IPS DF 6.9 (cell line): ENCODE results near the gene LMF1.

Experiments
- DNase-seq: peaks from one replicate; pipeline ENCODE4 v3.0.0-alpha.2; 2013; ENCODE audit warnings: low read depth, low spot score
- H3K27ac ChIP-seq: one replicate; pipeline ENCODE4 v1.5.1; 2013; ENCODE audit warnings: low read length, control low read depth
- H3K27me3 ChIP-seq: 2 replicates; pipeline ENCODE4 v1.6.1; 2013; ENCODE audit warnings: mild to moderate bottlenecking, low read length; ENCODE audit not compliant: control insufficient read depth, insufficient read depth
- H3K36me3 ChIP-seq: 2 replicates; pipeline ENCODE4 v1.6.1; 2013; ENCODE audit warnings: low read length; ENCODE audit not compliant: control insufficient read depth, insufficient read depth
- H3K4me1 ChIP-seq: 2 replicates; pipeline ENCODE4 v1.6.1; 2013; ENCODE audit warnings: low read length; ENCODE audit not compliant: control insufficient read depth, insufficient read depth
- H3K4me3 ChIP-seq: 2 replicates; pipeline ENCODE4 v1.5.1; 2013; ENCODE audit warnings: mild to moderate bottlenecking, low read length
- H3K9me3 ChIP-seq: 2 replicates; pipeline ENCODE4 v1.6.1; 2013; ENCODE audit warnings: low read length, inconsistent platforms; ENCODE audit not compliant: control insufficient read depth, insufficient read depth
- WGBS: extraction: QIAGEN DNeasy Blood & Tissue Kit; methylation state at CpG from one replicate; pipeline ENCODE4 v1.1.7; 2013; ENCODE audit warnings: mixed read lengths, missing lambda C conversion rate; ENCODE audit not compliant: insufficient read length, insufficient coverage; 5-methylcytosine and 5-hydroxymethylcytosine counted together

LMF1 gene

DNA sequence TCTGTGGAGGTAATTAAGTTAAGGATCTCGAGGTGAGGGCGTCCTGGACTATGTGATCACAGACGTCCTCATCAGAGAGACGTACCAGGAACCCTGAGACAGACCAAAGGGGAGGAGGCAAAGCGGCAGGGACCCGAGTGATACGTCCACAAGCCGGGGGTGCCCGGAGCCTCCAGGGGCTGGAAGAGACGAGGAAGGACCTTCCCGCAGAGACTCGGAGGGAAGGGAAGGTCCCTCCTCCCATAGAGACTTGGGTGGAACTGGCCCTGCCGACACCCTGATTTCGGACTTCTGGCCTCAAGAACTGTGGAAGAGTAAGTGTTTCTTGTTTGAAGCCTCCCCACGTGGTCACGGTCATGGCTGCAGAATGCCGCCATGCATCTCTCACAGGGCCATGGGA is 30.8 kb downstream of the LMF1 start:
- Histone ChIP-seq H3K9me3 (no peaks in the 10 kb centered on the region), H3K27me3 (no peaks in the 10 kb centered on the region), H3K4me1 (no peaks in the 10 kb centered on the region; the same call in 1 of the 2 replicates), H3K4me3 (no peak overlapping the region), H3K27ac (no peak overlapping the region), H3K36me3 (no peaks in the 10 kb centered on the region)
- DNase-seq = no peak
- no CpG with 5 or more reads among the region's 17 CpGs for WGBS

DNA sequence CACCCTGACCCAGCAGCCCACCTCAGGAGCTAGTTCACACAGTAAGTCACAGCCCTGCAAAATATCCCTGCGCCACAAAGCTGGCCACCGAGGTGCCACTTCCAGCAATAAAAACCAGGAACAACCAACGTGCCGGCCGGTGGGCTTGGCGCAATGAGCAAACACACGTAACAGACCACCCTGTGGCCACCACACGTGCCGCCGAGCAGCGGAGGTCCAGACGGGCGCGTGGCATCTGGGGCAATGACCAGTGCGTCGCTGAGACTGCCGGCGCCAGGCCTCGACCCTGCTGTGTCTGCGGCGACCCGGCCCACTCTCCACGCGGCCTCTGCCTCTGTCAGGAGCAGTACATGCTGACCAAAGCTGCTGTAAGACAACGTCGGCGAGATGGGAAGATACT is 31.5 kb downstream of the LMF1 start:
- Histone ChIP-seq H3K4me3 (no peak overlapping the region), H3K36me3 (no peaks in the 10 kb centered on the region), H3K27ac (no peak overlapping the region), H3K4me1 (no peaks in the 10 kb centered on the region; the same call in 1 of the 2 replicates), H3K9me3 (no peaks in the 10 kb centered on the region), H3K27me3 (no peaks in the 10 kb centered on the region)
- no peak for DNase-seq
- no CpG with 5 or more reads among the region's 27 CpGs for WGBS

DNA sequence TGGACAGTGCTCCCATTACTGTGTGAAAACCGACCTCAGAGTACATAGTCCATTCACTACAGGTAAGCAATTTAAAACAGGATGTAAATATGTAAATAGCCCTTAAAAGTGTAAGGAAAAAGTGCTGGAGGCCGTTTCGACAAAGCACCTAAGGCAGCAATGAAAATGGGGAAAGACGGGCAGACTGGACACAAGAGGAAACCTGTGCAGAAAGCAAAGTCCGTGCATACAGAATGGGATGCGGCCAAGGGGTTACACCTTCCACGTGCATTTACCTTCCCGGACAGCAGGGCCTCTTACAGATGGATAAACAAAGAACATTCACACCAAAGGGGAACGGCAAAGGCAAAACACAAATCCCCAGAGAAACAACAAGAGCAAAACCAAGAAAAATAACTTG is 32.0 kb downstream of the LMF1 start:
- WGBS = no CpG with 5 or more reads among the region's 9 CpGs
- H3K4me1 ChIP-seq = no peaks in the 10 kb centered on the region; the same call in 1 of the 2 replicates
- no peaks in the 10 kb centered on the region for H3K36me3 ChIP-seq
- H3K27me3 ChIP-seq = no peaks in the 10 kb centered on the region
- no peaks in the 10 kb centered on the region for H3K9me3 ChIP-seq
- no peak overlapping the region for H3K4me3 ChIP-seq
- H3K27ac ChIP-seq = no peak overlapping the region
- DNase-seq = no peak

DNA sequence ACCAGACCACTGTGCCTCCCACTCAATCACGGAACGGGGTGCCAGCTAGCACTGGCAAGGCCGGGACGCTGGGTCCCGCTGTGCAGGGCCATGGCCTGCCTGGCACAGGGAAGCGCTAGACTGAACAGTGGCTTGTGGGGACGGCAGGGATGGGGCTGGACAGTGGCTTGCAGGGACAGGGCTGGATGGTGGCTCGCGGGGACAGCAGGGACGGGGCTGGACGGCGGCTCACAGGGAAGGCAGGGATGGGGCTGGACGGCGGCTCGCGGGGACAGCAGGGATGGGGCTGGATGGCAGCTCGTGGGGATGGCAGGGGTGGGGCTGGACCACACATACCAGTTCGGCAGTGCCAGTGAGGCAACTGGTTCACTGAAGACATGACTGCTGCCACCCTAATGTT is 32.6 kb downstream of the LMF1 start:
- Histone ChIP-seq H3K27me3 (no peaks in the 10 kb centered on the region), H3K4me3 (no peak overlapping the region), H3K9me3 (no peaks in the 10 kb centered on the region), H3K27ac (no peak overlapping the region), H3K36me3 (no peaks in the 10 kb centered on the region), H3K4me1 (no peaks in the 10 kb centered on the region; the same call in 1 of the 2 replicates)
- no peak for DNase-seq
- WGBS = no CpG with 5 or more reads among the region's 18 CpGs

DNA sequence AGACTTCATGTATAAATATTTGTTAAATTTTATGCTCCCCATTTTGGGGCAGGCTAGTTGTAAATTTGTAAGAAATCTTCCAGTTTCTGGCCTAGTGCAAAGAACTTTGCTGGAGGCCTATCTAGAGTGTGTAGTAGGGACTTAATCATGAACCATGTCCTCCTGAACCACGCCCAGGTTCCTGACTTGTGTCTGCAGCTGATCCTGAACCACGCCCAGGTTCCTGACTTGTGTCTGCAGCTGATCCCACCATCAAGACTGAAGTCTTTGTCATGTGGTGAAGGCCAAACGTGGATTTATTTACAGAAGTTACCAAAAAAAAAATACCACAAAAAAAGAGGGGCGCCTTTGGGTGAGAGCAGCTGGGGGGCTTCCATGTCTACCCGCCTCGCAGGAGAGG is 33.1 kb downstream of the LMF1 start:
- no peak overlapping the region for H3K4me3 ChIP-seq
- H3K9me3 ChIP-seq = no peaks in the 10 kb centered on the region
- no peaks in the 10 kb centered on the region for H3K36me3 ChIP-seq
- no peak for DNase-seq
- no CpG with 5 or more reads among the region's 6 CpGs for WGBS
- H3K27ac ChIP-seq = no peak overlapping the region
- H3K4me1 ChIP-seq = no peaks in the 10 kb centered on the region; the same call in 1 of the 2 replicates
- H3K27me3 ChIP-seq = no peaks in the 10 kb centered on the region

DNA sequence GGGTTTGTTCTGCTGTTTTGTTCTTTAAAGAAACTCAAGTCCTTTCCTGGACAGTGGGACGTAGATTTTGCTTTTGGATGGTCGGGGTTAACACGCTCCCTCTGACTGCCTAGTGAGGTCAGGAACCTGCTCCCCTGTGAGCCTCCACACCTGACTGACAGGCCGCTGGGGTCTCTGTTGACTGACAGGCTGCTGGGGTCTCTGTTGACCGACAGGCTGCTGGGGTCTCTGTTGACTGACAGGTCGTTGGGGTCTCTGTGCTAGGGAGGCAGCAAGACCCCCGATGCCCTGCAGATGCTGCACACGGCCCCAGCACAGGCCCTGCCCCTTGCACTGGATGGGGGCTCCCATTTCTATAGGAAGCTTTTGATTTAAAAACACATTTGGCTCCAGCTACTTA is 33.5 kb downstream of the LMF1 start:
- Histone ChIP-seq H3K27me3 (no peaks in the 10 kb centered on the region), H3K9me3 (no peaks in the 10 kb centered on the region), H3K27ac (no peak overlapping the region), H3K4me1 (no peaks in the 10 kb centered on the region; the same call in 1 of the 2 replicates), H3K36me3 (no peaks in the 10 kb centered on the region), H3K4me3 (no peak overlapping the region)
- no CpG with 5 or more reads among the region's 8 CpGs for WGBS
- no peak for DNase-seq

DNA sequence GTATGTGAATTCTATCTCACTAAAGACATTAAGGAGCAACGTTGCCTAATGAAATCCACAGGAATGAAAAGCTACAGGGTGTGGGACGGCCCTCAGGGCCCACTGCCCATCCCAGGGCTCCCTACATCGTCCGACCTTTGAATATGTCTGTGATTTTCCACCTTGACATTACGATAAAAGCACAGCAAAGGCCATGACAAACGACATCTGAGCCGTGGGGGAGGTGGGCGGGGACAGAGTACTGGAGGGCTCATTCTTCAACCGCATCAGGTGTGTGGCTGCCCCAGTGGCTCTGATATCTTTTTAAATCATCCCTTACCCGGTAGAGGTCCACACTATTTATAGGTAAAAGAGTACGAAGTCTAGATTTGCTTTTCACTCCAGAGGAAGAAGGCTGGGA is 35.1 kb downstream of the LMF1 start:
- no peaks in the 10 kb centered on the region for H3K27me3 ChIP-seq
- DNase-seq = no peak
- WGBS = no CpG with 5 or more reads among the region's 11 CpGs

DNA sequence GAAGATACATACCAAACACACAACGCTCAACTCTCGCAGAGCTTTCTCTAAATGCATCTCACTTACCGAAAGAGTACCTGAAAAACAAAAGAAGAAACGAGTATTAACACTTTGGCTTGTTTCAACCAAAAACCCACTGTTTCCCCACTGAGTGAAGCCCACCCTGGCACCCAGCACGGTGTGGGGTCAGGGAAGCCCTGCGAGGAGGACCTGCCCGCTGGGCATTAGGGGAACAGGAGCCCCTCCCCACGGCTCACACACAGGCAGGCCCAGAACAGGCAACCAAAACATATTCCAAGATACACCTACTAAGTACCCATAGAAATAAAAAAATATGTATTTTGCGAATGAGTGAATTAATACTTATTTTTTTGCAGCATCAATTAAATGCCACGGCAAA is 36.6 kb downstream of the LMF1 start:
- Histone ChIP-seq H3K36me3 (no peaks in the 10 kb centered on the region), H3K27me3 (no peaks in the 10 kb centered on the region), H3K4me1 (peaks cover 5% of the 10 kb centered on the region), H3K27ac (no peak overlapping the region), H3K9me3 (no peaks in the 10 kb centered on the region), H3K4me3 (no peak overlapping the region)
- WGBS = no CpG with 5 or more reads among the region's 10 CpGs
- no peak for DNase-seq

More for the DNA sequence above, 35.1 kb downstream of the LMF1 start:
- Histone ChIP-seq H3K4me1 (no peaks in the 10 kb centered on the region; the same call in 1 of the 2 replicates), H3K9me3 (no peaks in the 10 kb centered on the region), H3K27ac (no peak overlapping the region), H3K36me3 (no peaks in the 10 kb centered on the region), H3K4me3 (no peak overlapping the region)

DNA sequence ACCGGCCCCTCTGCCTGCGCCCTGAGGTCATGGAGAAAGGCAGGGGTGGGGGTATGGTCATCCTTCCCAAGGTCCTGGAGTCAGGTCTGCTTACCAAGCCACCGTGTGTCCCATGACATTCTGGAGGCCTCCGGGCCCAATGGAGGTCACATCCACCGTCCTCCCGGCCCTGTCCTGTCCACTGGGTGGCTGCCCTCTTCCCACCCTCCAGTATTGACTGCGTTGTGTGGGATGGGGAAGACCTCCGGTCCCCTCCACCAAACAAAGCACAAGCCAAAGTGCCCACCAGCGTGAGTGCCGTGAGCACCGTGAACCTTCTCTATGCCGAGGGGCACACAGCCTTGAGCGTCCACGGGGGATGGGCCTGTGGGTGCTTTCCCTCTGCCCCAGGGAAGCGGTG is 37.2 kb downstream of the LMF1 start:
- H3K27me3 ChIP-seq = no peaks in the 10 kb centered on the region
- no peak overlapping the region for H3K27ac ChIP-seq
- no peaks in the 10 kb centered on the region for H3K36me3 ChIP-seq
- no CpG with 5 or more reads among the region's 15 CpGs for WGBS
- H3K9me3 ChIP-seq = no peaks in the 10 kb centered on the region
- H3K4me3 ChIP-seq = no peak overlapping the region
- H3K4me1 ChIP-seq = peaks cover 6% of the 10 kb centered on the region
- DNase-seq = no peak

DNA sequence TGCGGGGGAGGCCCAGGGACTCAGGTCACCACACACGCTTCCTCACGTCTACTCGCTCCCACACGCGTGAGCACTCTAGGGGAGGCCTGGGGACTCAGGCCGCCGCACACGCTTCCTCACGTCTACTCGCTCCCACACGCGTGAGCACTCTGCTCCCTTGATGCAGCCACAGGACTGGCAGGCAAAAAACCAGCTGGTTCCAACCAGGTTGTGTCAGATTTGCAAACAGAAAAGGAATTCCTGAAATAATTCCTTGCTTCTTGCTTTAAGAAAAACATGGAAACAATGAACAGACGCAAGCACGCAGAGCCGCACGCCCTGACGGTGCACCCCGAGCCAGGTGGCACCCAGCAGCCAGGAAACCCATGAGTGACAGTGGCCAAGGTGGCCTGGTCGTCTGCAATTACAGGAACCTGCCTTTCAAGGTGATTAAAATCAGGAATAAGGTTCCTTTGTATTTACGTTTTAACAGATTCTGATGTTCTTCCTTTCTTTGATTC is 37.9 kb downstream of the LMF1 start:
- no peaks in the 10 kb centered on the region for H3K36me3 ChIP-seq
- H3K27ac ChIP-seq = no peak overlapping the region
- H3K4me1 ChIP-seq = peaks cover 6% of the 10 kb centered on the region
- no peaks in the 10 kb centered on the region for H3K27me3 ChIP-seq
- no peaks in the 10 kb centered on the region for H3K9me3 ChIP-seq
- no CpG with 5 or more reads among the region's 21 CpGs for WGBS
- no peak for DNase-seq
- H3K4me3 ChIP-seq = no peak overlapping the region
